GM23338 (cell line): ENCODE results near the gene CAPN7.

Experiments used
- CREB1 ChIP-seq: fragments of 250-450 bp; sonication (Bioruptor Pico); IDR thresholded peaks from 2 replicates; pipeline ENCODE4 v1.5.0; 2020; ENCODE audit warnings: low read depth, mild to moderate bottlenecking, moderate library complexity
- EZH2 ChIP-seq: fragments of 200-600 bp; sonication (generic); IDR thresholded peaks from one replicate; pipeline ENCODE4 v1.8.0; 2017; ENCODE audit warnings: antibody characterized with exemption, mild to moderate bottlenecking, low read depth; ENCODE audit not compliant: unreplicated experiment
- EZH2phosphoT487 ChIP-seq: fragments of 200-600 bp; sonication (generic); IDR thresholded peaks from one replicate; pipeline ENCODE4 v1.8.1; 2018; ENCODE audit warnings: antibody characterized with exemption; ENCODE audit not compliant: unreplicated experiment
- POLR2AphosphoS5 ChIP-seq: IDR thresholded peaks from 2 replicates; pipeline ENCODE4 v1.6.1; 2016; ENCODE audit warnings: antibody characterized with exemption, low read depth
- REST ChIP-seq: IDR thresholded peaks from one replicate; pipeline ENCODE4 v1.6.1; 2018; ENCODE audit warnings: antibody characterized with exemption; ENCODE audit not compliant: unreplicated experiment
- TF ChIP-seq, protein P1 (sequence below), 2 experiments: fragments of 200-600 bp in 1 of 2; sonication (generic) in 1 of 2; conservative IDR thresholded peaks; 2 replicates each; pipeline versions ENCODE4 v1.5.1 to v1.6.1; 2016 to 2017; ENCODE audit warnings: antibody characterized with exemption in 2 of 2, low read depth in 2 of 2, mild to moderate bottlenecking in 2 of 2, moderate library complexity in 1 of 2

DNA sequence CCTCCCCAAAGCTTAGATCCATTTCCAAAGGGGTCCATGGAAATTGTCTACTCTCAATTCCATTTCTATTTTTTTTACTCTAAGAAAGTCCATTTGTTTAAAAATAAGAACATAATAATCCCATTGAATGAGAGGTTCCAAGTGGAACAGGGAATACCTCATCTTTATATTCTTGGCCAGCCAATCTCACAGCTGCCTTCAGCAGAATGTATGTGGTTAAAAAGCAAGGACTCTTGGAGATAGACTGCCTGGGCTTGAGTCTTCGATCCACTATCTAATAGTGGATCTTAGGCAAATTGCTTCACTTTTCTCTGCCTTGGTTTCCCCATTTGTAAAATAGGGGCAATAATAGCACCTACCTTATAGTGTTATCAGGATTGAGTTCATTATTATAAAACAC lies 24.5 kb upstream of the CAPN7 start:
- TF ChIP-seq, protein P1, sequence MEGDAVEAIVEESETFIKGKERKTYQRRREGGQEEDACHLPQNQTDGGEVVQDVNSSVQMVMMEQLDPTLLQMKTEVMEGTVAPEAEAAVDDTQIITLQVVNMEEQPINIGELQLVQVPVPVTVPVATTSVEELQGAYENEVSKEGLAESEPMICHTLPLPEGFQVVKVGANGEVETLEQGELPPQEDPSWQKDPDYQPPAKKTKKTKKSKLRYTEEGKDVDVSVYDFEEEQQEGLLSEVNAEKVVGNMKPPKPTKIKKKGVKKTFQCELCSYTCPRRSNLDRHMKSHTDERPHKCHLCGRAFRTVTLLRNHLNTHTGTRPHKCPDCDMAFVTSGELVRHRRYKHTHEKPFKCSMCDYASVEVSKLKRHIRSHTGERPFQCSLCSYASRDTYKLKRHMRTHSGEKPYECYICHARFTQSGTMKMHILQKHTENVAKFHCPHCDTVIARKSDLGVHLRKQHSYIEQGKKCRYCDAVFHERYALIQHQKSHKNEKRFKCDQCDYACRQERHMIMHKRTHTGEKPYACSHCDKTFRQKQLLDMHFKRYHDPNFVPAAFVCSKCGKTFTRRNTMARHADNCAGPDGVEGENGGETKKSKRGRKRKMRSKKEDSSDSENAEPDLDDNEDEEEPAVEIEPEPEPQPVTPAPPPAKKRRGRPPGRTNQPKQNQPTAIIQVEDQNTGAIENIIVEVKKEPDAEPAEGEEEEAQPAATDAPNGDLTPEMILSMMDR (conservative IDR thresholded peaks at IDR 0.05; ENCODE audit: low read depth in 2 of 2): no peak
- TF ChIP-seq POLR2AphosphoS5 (no peak), CREB1 (CRISPR knock-in tag) (no peak), REST (no peak), EZH2phosphoT487 (no peak), EZH2 (no peak)
